ENCODE measurements around the gene FBXO42. TPM values are rescaled to one million over a fixed set of nuclear protein-coding genes. Genes with fewer than 3 reads are reported as not detected.

FBXO42 gene
- polyA plus RNA-seq, 2 of the 4 experiments (the other 2 are of a cell fraction), result 4.7 to 12.4 TPM

DNA sequence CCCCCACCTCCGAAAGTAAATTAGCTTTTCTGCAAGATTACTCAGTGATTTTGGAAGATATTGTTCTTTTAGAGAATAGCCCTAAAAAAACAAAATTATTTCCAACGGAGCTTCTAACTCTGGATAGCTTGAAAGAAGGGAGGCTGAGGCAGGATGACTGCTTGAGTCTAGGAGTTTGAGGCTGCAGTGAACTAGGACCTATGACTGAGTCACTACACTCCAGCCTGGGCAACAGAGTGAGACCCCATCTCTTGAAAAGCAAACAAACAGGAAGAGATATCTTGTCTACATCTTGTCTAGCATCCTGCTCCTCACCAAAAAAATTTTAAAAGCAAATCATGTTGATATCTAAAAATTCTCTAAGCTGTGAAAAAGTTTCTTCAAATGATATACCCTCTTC lies 73.1 kb downstream of the FBXO42 start:
- no peak overlapping the region for H3K4me2 ChIP-seq
- no peak for DNase-seq (ENCODE audit: low read depth in 1 of 2, low spot score in 1 of 2)
- WGBS (ENCODE audit: missing lambda C conversion rate), result 89% methylated on average over 2 of the region's 2 CpGs
- no peak for ATAC-seq
- H3K27ac ChIP-seq, result no peak overlapping the region
- TF ChIP-seq RARB (CRISPR knock-in tag; IDR thresholded peaks at IDR 0.05) (no peak), NFE2L2 (conservative IDR thresholded peaks at IDR 0.05; ENCODE audit: low read length) (no peak), HOXA7 (CRISPR knock-in tag; IDR thresholded peaks at IDR 0.05) (no peak), FOXS1 (CRISPR knock-in tag; IDR thresholded peaks at IDR 0.05) (no peak), SREBF2 (IDR thresholded peaks at IDR 0.05) (no peak), POLR2A (IDR thresholded peaks at IDR 0.05; ENCODE audit: low read length) (no peak), FOSB (CRISPR knock-in tag; IDR thresholded peaks at IDR 0.05) (no peak), NR3C1 (IDR thresholded peaks at IDR 0.05) (no peak), ZSCAN20 (CRISPR knock-in tag; IDR thresholded peaks at IDR 0.05) (no peak), MAFK (IDR thresholded peaks at IDR 0.05; ENCODE audit: partially characterized antibody) (no peak), JUNB (IDR thresholded peaks at IDR 0.05) (no peak), RFX5 (IDR thresholded peaks at IDR 0.05) (no peak)
- TF ChIP-seq, protein P1, sequence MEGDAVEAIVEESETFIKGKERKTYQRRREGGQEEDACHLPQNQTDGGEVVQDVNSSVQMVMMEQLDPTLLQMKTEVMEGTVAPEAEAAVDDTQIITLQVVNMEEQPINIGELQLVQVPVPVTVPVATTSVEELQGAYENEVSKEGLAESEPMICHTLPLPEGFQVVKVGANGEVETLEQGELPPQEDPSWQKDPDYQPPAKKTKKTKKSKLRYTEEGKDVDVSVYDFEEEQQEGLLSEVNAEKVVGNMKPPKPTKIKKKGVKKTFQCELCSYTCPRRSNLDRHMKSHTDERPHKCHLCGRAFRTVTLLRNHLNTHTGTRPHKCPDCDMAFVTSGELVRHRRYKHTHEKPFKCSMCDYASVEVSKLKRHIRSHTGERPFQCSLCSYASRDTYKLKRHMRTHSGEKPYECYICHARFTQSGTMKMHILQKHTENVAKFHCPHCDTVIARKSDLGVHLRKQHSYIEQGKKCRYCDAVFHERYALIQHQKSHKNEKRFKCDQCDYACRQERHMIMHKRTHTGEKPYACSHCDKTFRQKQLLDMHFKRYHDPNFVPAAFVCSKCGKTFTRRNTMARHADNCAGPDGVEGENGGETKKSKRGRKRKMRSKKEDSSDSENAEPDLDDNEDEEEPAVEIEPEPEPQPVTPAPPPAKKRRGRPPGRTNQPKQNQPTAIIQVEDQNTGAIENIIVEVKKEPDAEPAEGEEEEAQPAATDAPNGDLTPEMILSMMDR (IDR thresholded peaks at IDR 0.05), result no peak
- no peaks in the 10 kb centered on the region for H3K9me3 ChIP-seq
- ChIA-PET POLR2A (no interaction called here), CTCF (interaction anchor here (1.0 to 1.3 kb wide), 2 partner anchors 16 to 18 kb away, joined by 3 to 5 read pairs; no protein-coding TSS in a partner anchor)
- FAIRE-seq, result no peak
- no peak overlapping the region for H3K4me3 ChIP-seq
- no peaks in the 10 kb centered on the region for H3K4me1 ChIP-seq

DNA sequence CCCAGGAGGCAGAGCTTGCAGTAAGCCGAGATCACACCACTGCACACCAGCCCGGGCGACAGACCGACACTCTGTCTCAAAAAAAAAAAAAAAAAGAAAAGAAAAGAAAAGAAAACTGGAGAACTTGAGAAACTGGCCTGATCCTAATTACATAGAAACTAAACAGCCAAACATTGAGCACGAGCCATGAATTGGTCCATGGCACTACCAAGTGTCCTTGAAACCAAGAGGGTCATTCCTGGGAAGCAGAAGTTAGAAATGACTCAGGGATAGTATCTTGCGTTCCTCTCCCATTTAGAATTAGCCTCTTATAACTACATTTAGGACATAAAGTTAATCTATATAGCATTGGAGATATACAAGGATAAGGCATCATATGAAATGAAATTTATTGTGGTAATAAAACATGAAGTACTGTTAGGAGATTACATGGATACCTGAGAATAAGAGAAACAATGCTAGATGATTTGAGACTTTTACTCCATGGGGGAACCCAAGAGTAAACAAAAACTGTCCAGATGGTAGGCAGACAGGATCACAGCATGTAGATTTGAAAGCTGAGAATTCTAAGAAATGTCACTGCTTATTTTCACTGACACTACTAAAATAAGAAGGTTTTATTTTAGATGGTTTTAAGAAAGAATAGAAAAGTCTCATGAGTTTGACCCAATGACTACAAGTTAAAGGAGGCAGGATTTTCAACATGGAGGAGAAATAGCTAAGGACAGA lies 75.8 kb downstream of the FBXO42 start:
- Histone ChIP-seq H3K27ac (no peak overlapping the region), H3K4me1 (no peaks in the 10 kb centered on the region), H3K9me3 (no peaks in the 10 kb centered on the region), H3K4me3 (no peak overlapping the region), H3K4me2 (no peak overlapping the region)
- FAIRE-seq, result no peak
- TF ChIP-seq NR3C1 (IDR thresholded peaks at IDR 0.05) (no peak), ZC3H11A (IDR thresholded peaks at IDR 0.05) (no peak), CEBPB (IDR thresholded peaks at IDR 0.05) (no peak), RARB (CRISPR knock-in tag; IDR thresholded peaks at IDR 0.05) (no peak), MYC (IDR thresholded peaks at IDR 0.05; ENCODE audit: borderline replicate concordance, low read length) (no peak), FOSL2 (IDR thresholded peaks at IDR 0.05) (no peak), FOSL2 (CRISPR knock-in tag; IDR thresholded peaks at IDR 0.05) (no peak), USF2 (IDR thresholded peaks at IDR 0.05) (no peak), CBX8 (IDR thresholded peaks at IDR 0.05) (no peak)
- ATAC-seq, result no peak
- POLR2A ChIA-PET, result no interaction called here
- CTCF ChIA-PET, result no interaction called here
- DNase-seq (ENCODE audit: low read depth in 1 of 2, low spot score in 1 of 2), result no peak
- 91% methylated on average over 6 of the region's 6 CpGs for WGBS (ENCODE audit: missing lambda C conversion rate)

DNA sequence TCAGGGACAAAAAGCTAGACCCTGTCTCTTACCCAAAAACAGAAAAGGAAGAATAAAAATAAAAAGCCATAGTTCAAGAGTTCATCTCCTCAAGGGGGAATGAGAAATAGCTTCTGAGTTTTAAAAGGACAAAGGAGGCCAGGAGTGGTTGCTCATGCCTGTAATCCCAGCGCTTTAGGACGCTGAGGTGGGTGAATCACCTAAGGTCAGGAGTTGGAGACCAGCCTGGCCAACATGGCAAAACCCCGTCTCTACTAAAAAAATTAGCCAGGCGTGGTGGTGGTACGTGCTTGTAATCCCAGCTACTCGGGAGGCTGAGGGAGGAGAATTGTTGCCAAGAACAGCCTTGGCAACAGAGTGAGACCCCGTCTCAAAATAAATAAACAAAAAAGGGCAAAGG lies 76.7 kb downstream of the FBXO42 start:
- H3K4me1 ChIP-seq, result no peaks in the 10 kb centered on the region
- TF ChIP-seq CHD2 (IDR thresholded peaks at IDR 0.05; ENCODE audit: low read length, partially characterized antibody), result no peak
- TF ChIP-seq RARB (CRISPR knock-in tag; IDR thresholded peaks at IDR 0.05), result no peak
- TF ChIP-seq POLR2A (IDR thresholded peaks at IDR 0.05; ENCODE audit: low read length), result no peak
- no peak for TF ChIP-seq NFE2L2 (conservative IDR thresholded peaks at IDR 0.05; ENCODE audit: low read length)
- TF ChIP-seq, protein P2, sequence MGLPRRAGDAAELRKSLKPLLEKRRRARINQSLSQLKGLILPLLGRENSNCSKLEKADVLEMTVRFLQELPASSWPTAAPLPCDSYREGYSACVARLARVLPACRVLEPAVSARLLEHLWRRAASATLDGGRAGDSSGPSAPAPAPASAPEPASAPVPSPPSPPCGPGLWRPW (IDR thresholded peaks at IDR 0.05), result no peak
- H3K4me3 ChIP-seq, result no peak overlapping the region
- no peaks in the 10 kb centered on the region for H3K9me3 ChIP-seq
- FAIRE-seq (no peak), ATAC-seq (no peak), DNase-seq (ENCODE audit: low read depth in 1 of 2, low spot score in 1 of 2) (no peak)
- ChIA-PET POLR2A (no interaction called here), CTCF (no interaction called here)
- H3K27ac ChIP-seq, result no peak overlapping the region
- H3K4me2 ChIP-seq, result no peak overlapping the region
- 69% methylated on average over 7 of the region's 7 CpGs for WGBS (ENCODE audit: missing lambda C conversion rate)
